Skin of body (tissue), 2 donors: ENCODE measurements around the gene ARID4A. TPM values are rescaled to one million over a fixed set of nuclear protein-coding genes. Genes with fewer than 3 reads are reported as not detected.
"Not testable (repeated sequence)": the region's sequence is repeated elsewhere in the genome, so short reads cannot be mapped to it uniquely, and the experiment has no call there.

Experiments used
- DNase-seq: peaks from one replicate; lab custom pipeline; 2025; lab: John Stamatoyannopoulos, UW
- total RNA-seq: library from RNA; depleted of rRNA; stranded (reverse); fragments of >200 nt; gene quantifications from one replicate; pipeline ENCODE4 v1.2.3, GENCODE V29; 2014

The ARID4A gene
- total RNA-seq, 1 donor from 2014 or later, result 31.6 TPM

DNA sequence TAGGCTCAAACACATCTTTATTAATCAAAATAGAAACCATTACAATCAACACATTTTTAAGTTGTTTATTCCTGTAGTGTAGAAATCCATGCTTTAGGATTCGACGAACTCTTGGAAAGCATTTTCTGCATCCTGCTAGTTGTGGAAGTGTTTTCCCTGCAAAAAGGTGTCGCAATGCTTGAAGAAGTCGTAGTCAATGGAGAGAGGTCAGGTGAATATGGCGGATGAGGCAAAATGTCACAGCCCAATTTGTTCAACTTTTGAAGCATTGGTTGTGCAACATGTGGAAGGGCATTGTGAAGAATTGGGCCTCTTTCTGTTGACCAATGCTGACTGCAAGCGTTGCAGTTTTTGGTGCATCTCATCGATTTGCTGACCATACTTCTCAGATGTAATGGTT, 4.2 kb upstream of the ARID4A start:
- DNase-seq, result no peak

DNA sequence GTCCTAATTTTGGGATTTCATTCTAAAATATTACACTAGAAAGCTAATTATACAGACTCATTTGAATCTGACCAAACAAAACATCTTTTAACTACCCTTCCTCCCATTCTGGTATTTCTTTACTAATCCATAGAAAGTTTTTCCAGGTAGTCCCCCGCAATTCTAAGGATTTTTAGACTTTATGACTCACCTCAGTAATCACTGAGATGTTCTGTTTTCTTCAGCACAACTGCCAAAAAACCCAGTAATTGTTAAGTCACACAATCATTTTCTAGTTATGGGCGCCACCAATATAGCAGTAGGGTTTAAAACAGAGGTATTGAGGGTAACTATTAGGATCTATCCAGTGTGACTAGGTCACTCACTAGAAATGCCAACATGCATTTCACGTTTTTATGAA, 1.6 kb upstream of the ARID4A start:
- DNase-seq, result no peak

DNA sequence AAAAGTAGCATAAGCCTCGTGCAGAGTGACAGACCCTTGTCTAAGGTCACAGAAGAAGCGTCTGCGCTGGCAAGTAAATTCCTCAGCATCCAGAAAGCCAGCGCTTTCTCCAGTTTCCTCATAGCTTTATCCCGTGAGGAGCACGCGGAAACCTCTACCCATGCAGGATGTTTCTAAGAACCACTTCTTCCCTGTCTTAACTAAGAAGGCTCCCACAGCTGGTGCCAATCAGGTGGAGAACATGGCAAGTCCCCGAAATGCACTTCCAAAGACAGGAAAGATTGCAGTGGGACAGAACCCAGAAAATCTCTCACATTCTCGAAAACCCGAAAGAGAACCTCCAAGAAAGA, 968 bp upstream of the ARID4A start:
- peak; percentile 85 for DNase-seq

DNA sequence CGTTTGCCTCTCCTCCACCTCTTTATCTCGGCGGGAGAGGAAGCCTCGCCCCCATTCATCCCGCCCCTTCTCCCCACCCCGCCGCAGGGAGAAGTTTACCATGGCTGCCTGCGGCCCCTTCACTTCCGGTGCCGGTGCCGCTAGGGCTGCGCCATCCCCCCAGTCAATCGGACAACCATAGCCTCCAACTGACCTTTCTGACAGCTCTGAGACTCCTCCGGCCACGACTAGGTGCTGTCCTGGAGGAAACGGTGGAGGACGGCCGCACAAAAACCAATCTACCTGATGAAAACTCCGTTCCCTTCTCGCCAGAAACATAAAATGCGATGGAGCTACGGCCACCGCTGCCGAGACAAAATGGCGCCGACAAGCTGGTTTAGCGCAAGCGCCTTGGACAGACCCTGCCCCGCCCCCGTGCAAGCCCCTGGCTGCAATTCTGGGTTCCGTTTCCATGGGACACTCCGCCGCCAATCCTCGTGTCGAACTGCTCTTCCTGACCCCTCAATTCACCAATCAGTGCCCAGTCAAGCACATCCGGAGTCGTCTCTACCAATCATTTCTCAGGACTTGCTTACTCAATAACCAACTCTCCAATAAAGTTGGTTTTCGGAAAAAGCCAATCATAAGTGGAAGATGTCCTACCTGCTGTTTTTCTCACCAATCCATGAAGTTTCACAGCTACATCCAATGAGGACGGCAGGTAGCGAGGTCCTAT, 436 bp upstream of the ARID4A start:
- peak; percentile 100 for DNase-seq

DNA sequence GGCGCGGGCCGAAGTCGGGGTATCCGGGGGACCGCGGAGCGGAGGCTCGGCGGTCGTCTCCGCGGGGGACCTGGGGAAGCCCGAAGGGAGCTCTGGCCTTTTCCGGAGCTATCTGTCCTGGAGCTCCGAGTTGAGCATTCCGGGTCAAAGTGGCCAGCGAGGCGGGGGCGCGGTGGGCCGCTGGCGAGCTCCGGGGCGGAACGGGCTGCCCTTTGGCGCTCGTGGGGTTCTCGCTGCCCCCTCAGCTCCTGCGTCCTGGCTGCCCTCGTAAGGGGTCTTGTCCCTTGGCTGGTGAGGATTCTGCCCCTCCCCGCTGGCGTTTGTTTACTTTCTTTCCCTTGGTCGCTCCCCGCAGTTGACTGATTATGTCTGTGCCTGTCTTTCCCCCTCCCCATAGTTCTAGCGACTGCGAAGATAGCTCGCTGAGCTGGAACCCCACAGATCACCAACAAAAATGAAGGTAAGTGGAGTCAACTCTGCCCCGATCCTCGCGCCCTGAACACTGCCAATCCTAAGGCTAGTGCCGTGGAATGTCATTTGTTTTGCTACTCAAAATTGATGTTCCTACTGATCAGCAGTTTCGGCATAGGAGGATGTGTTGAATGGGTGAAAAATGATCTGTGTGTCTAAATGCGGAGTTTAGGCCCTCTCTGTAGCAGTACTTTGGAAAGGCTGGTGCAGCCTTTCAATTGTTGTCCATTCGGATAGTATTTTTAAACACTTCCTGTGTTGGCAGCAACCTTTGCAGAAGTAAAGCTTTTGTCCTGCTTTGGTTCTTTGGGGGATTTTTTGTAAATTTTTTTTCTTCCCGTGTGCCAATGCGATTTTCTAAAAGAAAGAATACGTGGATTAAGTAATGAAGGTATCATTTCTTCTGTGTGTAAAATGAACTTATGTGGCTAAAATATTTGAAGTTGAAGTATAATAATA, 1.3 kb downstream of the ARID4A start:
- peak; percentile 39 for DNase-seq

DNA sequence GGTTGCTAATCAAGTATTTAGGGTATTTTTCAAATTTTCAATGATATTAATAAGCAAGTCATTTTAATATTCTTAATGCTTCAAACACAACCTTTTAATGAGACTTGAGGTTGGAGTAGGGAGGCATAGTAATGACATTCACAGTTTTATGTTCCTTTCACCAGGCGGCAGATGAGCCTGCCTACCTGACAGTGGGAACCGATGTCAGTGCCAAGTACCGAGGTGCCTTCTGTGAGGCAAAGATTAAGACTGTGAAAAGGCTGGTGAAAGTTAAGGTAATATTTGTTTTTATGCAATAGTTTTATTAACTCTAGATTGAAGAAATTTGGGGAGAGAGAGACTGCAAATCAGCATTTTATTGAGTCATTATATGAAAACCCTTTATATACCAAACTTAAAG, 3.1 kb downstream of the ARID4A start:
- no peak for DNase-seq

DNA sequence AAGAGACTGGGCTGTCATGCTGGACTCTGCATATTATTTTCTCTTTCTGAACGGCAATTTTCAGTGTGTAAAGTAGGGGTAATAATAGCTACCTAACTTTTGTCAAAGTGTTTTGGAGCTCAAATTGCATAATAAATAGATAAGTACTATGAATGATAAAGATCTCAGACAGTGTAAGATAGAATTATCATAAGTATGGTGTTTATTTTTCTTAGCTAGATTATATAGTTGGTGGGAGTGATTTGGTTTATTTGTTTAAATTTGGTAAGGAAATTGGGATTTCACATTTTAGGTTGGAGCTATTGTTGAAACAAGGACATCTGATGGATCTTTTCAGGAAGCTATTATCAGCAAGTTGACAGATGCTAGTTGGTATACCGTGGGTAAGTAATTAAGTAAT, 7.4 kb downstream of the ARID4A start:
- DNase-seq, result no peak

DNA sequence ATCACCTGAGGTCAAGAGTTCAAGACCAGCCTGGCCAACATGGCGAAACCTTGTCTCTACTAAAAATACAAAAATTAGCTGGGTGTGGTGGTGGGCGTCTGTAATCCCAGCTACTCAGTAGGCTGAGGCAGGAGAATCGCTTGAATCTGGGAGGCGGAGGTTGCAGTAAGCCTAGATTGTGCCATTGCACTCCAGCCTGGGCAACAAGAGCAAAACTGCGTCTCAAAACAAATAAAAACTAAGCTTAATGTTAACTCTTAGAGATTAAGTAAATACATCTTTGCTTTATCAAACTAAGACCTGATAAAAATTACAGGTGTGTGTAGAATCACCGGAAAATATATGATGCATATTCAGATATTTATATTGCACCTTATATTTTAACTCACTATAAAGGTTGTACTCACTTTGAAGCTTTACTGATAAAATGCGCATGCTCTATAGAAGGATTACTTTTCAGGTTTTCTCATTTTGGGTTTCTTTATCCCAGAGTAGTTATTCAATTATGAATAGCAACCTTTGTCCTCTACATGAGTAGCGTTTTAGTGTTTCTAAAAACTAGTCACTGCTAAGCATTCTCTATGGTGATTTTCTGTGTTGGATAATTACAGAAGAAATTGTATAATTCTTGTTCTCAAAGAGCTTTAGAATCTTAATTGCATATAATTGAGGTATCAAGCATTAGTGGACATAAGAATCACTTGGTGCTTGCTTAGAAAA, 9.4 kb downstream of the ARID4A start:
- no peak for DNase-seq

DNA sequence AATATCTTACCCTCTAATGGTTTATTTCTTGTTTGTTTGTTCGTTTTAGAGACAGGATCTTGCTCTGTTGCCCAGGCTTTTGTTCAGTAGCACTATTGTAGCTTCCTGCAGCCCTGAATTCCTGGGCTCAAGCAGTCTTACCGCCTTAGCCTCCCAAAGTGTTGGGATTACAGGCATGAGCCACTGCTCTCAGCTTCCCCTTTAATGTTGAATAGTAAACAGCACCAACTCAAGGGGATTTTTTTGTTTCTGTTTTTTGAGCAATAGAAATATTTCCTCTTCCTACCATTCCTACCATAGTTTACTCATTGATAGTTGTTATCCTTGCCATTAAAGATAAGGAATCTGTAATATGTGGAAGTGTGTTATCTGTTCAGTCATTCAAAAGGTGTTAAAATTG, 10.7 kb downstream of the ARID4A start:
- no peak for DNase-seq

DNA sequence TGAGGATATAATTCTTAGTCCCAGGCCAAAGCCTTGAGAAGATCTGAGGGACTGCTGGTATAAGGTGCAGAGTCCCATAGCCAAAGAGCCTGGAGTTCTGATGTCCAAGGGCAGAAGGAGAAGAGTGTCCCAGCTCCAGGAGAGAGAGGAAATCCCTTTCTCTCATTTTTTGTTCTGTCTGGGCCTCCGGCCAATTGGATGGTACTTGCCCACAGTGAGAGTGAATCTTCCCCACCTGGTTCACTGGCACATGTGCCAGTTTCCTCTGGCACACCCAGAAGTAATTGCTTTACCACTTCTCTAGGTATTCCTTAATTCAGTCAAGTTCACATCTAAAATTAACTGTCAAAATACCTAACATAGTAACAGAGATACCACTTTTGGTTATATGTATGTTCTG, 15.3 kb downstream of the ARID4A start:
- DNase-seq, result no peak

DNA sequence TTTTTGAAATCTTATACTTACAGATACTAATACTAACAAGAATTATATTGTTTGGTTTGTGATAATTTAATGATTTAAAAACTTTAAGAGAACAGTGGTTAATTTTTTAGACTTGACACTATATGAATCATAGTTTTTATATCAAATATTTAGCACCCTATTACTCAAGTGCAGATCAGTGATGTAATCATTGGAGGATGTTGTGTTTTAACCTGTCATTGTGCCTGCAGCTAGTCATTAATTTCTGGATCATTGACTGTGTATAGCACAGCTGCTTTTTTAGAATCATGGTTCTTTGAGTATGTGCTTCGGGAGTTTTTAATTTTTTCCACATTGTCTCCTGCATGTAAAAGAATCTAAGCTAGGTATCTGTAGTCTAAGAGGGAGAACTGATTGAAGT, 17.3 kb downstream of the ARID4A start:
- DNase-seq, result no peak

DNA sequence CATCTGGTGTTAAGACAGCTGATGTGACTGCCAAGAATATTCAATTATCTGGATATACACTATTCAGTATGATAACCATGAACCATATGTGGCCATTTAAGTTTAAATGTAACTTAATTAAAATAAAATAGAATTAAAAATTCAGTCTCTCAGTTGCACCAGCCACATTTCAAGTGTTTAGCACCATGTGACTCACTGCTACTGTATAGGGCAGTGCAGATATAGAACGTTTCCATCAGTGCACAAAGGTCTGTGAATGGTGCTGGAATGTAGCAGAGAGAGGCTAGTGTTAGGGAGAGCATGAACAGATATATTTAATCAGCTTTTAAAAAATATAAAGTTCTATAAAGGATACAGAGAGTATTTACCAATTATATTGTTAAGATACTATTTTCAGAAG, 28.7 kb downstream of the ARID4A start:
- DNase-seq, result no peak

DNA sequence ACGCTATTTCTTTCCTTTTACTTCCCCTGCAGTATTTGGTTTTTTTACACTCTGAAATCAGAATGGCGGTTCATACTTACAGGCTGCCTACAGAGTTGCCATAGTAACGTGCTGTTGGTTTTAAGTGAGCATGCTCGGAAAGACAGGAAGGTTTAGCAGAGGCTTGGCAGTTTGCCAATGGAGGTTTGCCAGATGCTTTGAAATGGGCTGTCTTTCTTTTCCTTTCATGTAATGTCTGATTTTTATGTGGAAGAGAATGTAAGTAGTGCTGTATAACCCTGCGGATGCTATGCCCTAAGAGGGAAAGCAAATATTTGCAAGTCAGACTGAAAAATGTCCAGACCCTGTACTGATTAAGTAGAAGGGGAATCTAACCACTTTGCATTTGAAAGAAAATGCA, 32.8 kb downstream of the ARID4A start:
- DNase-seq, result peak; percentile 96

DNA sequence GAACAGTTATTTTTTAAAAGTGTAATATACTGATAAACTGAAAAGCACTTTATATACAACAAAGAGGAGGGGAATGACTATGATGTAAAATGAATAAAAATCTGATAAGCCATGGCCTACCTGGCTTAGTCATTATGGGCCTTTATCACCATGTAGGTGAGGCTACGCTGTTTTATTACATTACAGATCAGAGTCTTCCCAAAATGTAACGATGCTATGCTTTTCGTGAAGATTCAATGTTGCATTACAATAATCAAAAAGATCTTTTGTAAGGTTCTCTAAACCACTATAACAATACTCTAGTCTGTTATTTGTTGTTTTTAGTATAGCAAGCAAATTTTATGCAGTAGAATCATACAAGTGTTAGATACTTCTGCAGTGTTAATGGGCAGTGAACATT, 34.2 kb downstream of the ARID4A start:
- no peak for DNase-seq

DNA sequence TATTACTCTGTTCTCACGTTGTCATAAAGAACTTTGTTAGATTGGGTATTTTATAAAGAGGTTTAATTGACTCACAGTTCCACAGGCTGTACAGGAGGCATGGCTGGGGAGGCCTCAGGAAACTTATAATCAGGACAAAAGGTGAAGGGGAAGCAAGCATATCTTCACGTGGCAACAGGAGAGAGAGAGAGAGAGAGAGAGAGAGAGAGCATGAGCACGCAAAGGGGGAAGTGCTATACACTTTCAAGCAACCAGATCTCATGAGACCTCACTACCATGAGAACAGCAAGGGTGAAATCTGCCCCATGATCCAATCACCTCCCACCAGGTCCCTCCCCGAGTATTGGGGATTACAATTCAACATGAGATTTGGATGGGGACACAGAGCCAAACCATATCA, 41.3 kb downstream of the ARID4A start:
- DNase-seq, result not testable (repeated sequence)

DNA sequence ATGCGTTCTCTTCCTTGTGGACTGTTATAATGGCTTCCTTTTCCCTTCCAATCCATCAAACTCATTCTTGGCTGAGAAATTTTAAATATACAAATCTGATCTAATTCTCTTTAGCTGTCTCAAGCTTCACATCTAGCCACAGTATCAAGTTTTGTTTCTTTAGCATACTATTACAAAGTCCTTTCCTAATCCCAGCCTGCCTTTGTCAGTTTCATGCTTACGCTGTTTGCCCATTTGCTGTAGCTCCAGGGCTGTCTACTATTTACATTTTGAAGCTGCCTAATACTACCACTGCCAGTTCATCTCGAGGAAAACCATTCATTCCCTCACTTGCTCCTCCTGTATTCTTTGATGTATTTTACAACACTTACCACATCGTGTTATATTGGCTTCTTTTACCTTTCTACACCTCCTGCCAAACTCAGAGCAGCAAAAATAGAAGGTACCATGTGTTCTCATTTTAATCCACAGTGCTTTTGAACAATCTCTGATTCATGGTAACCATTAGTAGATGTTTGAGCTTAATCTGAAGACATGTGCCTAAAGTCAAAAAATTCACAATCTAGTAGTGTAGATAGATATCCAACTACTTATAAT, 42.9 kb downstream of the ARID4A start:
- no peak for DNase-seq

DNA sequence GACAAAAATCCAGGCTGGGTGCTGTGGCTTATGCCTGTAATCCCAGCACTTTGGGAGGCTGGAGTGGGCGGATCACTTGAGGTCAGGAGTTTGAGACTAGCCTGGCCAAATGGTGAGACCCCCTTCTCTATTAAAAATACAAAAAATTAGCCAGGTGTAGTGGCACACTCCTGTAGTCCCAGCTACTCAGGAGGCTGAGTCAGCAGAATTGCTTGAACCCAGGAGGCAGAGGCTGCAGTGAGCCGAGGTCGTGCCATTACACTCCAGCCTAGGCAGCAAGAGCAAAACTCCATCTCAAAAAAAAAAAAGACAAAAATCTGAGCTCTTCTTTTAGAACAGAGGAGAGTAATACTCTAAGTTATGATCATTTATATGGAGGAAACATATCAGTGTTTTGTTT, 45.2 kb downstream of the ARID4A start:
- not testable (repeated sequence) for DNase-seq

DNA sequence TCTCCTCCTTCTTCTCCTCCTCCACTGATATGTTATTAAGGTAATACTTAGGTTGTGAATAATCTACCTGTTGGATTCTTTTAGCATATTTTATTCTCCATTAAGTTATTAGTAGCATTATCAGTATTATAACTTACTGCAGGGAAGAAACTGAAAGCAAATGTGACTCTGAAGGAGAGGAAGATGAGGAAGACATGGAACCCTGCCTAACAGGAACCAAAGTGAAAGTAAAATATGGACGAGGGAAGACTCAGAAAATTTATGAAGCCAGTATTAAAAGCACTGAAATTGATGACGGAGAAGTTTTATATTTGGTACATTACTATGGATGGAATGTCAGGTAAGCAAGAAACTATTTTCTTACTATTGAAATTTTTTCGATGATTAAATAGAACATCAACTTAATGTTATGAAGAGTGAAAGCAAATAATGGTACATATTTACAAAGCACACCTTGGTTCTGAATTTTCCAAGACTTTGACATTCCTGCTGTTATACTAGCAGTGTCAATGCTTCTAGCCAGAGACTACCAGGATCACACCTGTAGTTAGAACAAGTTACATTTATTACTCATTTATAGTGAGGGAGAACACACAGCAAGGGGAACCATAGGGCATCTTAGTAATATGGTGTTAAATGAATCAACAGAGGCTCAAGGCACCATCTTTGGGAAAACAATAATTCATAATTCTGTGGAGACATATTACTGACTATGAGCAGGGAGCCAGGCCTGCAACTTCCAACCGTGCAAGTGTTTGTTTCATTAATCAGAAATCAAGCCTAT, 55.4 kb downstream of the ARID4A start:
- DNase-seq, result no peak

DNA sequence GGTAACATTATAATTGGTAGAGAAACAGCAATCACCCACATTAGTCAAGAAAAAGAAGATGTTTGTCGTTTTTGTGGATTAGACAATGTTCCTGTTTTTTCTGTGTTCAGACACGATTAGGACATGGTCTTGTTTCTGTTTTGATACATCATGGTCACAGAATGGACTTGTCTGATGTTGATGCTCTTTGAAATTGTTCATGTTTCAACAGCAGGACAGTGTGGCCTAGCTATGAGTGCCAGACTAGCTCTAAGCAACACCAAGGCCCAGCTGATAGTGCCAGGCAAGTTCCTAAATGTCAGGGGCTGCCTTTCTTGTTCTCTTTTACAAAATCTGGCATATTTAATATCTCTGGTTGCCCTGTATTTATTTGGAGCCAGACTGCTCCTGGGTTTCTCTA, 56.5 kb downstream of the ARID4A start:
- DNase-seq, result no peak

DNA sequence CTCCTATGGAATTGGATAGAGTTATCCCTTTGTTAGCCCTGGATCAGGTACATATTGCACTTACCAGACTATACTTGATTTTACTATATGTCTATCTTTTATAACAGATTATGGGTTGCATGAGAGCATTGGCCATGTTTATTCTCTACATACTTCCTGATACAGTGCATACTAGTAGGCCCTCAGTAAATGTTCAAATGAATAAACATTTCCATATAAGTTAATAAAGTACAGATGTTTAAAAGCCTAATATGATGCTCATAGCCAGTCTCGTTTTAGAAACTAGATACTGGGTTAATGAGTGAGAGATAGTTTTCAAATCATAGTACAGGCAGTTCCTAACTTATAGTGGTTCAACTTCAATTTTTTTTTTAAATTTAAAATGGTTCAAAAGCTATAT, 57.9 kb downstream of the ARID4A start:
- no peak for DNase-seq

DNA sequence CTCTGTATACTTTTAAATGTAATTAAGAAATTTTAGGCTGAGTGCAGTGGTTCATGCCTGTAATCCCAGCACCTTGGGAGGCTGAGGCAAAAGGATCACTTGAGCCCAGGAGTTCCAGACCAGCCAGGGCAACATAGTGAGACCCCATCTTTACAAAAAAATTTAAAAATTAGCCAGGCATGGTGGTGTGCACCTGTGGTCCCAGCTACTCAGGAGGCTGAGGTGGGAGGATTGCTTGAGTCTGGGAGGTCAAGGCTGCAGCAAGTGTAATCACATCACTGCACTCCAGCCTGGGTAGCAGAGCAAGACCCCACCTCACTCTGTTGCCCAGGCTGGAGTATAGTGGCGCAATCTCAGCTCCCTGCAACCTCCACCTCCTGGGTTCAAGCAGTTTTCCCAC, 63.9 kb downstream of the ARID4A start:
- DNase-seq, result not testable (repeated sequence)
